ENCODE measurements around the gene ZNF618.

Gene ZNF618

GRCh38 chr9:114047717-114048116, 171.6 kb downstream of the ZNF618 start:
- peak; percentile 30 for DNase-seq

DNA sequence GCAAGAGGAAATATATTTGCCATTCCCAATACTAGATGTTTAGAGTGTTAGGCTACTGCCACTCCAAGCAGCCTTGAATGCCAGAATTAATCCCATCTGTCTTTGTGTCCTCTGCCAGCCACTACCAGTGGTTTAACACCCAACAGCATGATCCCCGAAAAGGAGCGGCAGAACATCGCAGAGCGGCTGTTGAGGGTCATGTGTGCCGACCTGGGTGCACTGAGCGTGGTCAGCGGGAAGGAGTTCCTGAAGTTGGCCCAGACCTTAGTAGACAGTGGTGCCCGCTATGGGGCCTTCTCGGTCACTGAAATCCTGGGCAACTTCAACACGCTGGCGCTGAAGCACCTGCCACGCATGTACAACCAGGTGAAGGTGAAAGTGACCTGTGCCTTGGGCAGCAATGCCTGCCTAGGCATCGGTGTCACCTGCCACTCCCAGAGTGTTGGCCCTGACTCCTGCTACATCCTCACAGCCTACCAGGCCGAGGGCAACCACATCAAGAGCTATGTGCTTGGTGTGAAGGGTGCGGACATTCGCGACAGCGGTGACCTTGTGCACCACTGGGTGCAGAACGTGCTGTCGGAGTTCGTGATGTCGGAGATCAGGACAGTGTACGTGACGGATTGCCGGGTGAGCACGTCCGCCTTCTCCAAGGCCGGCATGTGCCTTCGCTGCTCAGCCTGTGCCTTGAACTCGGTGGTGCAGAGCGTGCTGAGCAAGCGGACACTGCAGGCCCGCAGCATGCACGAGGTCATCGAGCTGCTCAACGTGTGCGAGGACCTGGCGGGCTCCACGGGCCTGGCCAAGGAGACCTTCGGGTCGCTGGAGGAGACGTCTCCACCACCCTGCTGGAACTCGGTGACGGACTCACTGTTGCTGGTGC, 172.7 kb downstream of the ZNF618 start:
- DNase-seq = peak; percentile 54

GRCh38 chr9:114049441-114050225, 173.5 kb downstream of the ZNF618 start:
- peak; percentile 43 for DNase-seq

GRCh38 chr9:114050226-114050568, 174.1 kb downstream of the ZNF618 start:
- DNase-seq = no peak

GRCh38 chr9:114050646-114051045, 174.5 kb downstream of the ZNF618 start:
- DNase-seq = no peak

DNA sequence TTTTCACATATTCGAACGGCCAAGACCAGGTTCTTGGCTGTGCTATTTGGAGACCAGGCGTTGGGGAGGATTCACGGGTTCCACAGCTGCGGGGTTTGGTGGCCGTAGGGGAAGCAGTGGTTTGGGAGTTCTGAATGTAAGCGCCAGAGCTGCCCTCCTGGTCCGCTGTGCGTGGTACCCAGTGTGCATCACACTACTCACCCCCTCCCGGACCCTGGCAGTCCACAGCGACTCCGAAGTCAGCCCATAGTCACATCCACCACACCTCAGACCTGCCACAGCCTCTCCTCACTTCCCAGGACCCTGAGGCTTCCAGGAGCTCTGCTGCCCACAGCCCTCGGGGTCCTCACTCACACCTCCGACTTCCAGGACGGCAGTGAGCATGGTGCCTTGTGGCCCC, 175.2 kb downstream of the ZNF618 start:
- no peak for DNase-seq

DNA sequence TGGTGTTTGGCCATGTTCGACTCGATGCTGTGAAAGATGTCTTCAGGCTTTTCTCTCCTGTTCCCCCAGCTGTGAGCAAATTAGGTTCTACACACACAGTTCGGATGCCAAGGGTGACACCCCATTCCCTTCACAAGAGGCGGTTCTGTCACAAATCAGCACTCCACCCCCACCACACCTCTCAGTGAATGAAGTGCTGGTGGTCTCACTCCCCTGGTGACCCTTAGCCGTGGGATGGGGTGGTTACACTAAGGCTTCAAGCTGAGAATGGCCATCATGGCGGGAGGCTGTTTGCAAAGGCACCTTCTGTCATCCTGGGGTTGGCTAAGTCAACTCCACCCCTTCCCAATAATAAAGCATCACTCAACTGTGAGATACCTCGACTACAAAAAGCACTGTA, 175.6 kb downstream of the ZNF618 start:
- DNase-seq = no peak

DNA sequence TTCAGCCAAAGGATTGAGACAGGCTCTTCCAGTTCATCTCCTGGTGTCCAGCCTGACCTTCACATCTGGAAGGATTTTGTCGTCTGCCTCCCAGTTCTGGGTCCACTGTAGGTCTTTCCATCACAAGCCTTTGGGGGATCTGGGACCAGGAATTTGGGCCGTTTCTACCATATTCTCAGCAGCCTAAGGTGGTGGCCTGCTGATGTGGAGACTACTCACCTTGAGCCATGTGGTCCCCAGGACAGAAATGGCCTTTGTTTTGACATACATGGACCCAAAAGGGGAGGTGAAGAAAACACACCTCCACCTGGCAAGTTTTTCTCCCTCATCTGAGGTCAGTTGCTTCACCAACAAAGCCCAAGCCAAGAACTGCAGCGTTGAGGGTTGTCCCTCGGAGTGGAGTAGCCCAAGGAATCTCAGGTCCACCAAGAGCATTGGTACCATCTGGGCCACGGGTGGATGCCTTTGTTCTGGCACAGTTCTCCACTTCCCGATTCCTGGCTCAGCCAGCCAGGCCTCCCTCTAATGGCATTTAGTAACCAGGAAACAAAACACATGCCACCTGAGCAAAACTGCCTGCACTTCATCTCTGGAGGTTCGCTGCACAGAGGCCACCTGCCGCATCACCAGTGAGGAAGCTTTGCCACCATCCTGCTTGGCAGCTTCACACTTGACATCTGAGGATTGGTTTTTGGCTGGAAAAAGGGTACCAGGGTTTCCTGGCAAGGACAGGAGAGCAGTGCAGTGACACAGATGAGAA, 177.3 kb downstream of the ZNF618 start:
- no peak for DNase-seq

GRCh38 chr9:114054191-114054690, 178.1 kb downstream of the ZNF618 start:
- DNase-seq = no peak

- DNase-seq = no peak
Observed at GRCh38 chr9:114055061-114055460, 179.0 kb downstream of the ZNF618 start.

GRCh38 chr9:114055894-114056293, 179.8 kb downstream of the ZNF618 start:
- DNase-seq = no peak

- DNase-seq = no peak
Observed at GRCh38 chr9:114056527-114056926, 180.4 kb downstream of the ZNF618 start.

DNA sequence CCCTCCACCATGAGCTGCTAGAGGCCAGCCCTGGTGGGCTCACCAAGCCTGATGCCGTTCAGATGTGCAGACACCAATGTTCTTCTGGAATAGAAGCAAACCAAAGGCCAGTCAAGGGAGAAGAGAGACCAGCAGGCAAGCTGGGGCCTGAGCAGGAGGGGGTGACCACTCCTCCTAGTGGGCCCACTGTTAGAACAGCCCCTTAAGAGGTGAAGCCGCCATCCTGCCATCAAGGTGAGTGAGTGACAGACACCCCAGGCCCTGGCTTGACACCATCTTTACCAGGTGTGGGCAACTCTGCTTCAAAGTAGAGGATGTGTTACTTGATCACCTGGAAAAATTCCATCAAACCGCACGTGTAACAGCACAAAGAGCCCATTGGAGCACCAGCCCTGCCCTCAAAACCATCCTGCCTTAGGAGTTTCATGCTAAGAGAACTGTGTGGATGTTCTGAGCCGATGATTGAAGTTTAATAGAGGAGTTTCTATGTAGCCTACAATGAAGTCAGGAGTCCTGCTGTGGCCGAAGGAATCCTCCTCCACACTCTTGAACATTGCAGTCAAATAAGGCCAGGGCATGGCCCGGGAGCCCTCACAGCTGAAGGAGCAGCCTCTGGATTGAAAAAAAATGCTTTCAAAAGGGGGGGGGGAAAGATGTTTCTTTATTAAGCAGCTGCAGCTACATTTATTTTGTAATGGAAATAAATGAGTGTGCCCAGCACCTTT, 181.2 kb downstream of the ZNF618 start:
- no peak for DNase-seq

DNA sequence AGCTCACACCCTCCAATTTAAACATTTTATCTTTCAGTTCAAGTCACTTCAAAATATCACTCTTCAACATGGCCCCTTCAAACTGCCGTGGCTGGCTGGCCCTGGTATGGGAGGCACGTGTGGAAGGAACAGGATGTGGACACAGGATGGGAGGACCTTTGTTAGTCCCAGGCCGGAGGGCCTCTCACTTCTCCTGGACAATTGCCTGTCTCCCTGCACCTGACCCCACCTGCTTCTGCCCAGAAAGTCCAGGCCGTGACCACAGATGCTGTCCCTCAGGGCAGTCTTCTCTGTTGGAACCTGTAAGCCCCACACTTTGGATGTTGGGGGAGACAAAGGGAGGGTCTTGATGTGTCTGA, 182.6 kb downstream of the ZNF618 start:
- DNase-seq = no peak

DNA sequence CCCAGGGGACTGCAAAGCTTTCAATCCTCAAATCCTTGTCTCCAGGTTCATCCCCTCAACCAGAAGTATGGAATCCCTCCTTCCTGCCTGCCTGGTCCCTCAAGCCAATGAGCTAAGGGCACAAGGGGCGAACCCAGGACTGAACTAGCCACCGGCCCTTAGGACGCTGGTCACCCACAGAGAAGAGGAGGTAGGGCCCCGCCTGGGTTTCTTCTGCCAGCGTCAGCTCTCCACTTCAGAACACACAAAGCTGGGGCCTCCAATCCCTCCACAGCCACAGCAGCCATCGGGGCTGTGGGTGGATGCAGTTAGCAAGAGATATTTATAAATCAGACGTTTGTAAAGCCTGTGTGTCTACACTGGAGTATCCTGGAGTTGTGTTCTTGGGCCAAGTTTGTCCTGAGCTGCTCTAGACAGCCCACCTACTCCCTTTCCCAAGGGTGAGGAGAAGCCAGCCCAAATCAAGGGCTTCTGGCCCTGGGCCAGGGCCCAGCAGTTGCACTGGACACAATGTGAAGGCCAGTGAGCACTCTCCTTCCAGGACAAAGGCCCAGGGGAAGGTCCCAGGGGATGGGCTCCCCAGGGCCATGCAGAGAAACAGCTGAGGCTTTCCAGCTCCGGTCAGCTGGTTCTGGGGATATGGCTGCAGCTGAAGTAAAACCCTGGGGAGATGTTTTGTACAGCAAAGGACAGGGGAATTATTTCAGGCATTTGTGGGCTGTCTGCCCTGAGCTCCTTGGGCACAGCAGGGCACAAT, 183.1 kb downstream of the ZNF618 start:
- no peak for DNase-seq

DNA sequence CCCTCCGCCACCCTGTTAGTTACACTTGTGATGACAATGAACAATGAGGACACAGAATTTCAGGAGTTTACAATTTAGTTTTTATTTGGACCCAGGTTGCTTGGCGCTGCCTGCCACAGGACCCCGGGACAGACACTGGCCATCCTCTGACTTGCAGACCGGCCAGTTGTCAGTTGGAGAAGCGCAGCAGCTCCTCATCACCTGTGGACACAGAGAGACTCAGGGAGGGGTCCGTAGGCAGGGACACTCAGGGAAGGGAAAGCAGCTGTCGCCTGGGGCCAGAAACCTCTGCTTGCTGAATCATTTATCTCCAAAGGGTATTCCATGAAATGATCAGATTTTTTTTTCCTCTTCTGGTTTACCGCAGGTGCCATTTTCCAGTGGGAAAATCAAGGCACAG, 184.0 kb downstream of the ZNF618 start:
- no peak for DNase-seq

GRCh38 chr9:114060711-114061110, 184.6 kb downstream of the ZNF618 start:
- no peak for DNase-seq

GRCh38 chr9:114061292-114061691, 185.2 kb downstream of the ZNF618 start:
- DNase-seq = no peak

GRCh38 chr9:114061830-114062474, 185.8 kb downstream of the ZNF618 start:
- DNase-seq = no peak

GRCh38 chr9:114065304-114065703, 189.2 kb downstream of the ZNF618 start:
- DNase-seq = no peak

- no peak for DNase-seq
Observed at GRCh38 chr9:114069476-114070187, 193.5 kb downstream of the ZNF618 start.

Data from activated effector memory CD4-positive, alpha-beta T cell treated with anti-CD3 and anti-CD28 coated beads, Interleukin-2, amount 50 U/mL, for 16 hours (primary cell).